Spinal cord (tissue), 10 donors: ENCODE measurements around the gene GRAP2. TPM values are rescaled to one million over a fixed set of nuclear protein-coding genes. Genes with fewer than 3 reads are reported as not detected.

ENCODE experiments used
- DNase-seq, 6 donors: peaks; one replicate each; pipeline versions ENCODE4 v3.0.0 to v3.0.0-alpha.2; 2013 to 2015; ENCODE audit warnings: low spot score in 6 of 6, low read depth in 4 of 6
- H3K27ac ChIP-seq: one replicate; pipeline ENCODE4 v1.5.1; 2013; ENCODE audit warnings: low read depth, low read length, control low read depth
- H3K27me3 ChIP-seq: one replicate; pipeline ENCODE4 v1.6.1; 2013; ENCODE audit warnings: low read length; ENCODE audit not compliant: control insufficient read depth, insufficient read depth
- H3K36me3 ChIP-seq: one replicate; pipeline ENCODE4 v1.6.1; 2013; ENCODE audit warnings: low read length; ENCODE audit not compliant: control insufficient read depth, insufficient read depth
- H3K4me1 ChIP-seq: one replicate; pipeline ENCODE4 v1.6.1; 2013; ENCODE audit warnings: low read length; ENCODE audit not compliant: control insufficient read depth, insufficient read depth
- H3K4me3 ChIP-seq: one replicate; pipeline ENCODE4 v1.5.1; 2013; ENCODE audit warnings: low read depth, low read length, control low read depth
- H3K9me3 ChIP-seq: one replicate; pipeline ENCODE4 v1.6.1; 2013; ENCODE audit warnings: low read length; ENCODE audit not compliant: control insufficient read depth, insufficient read depth
- WGBS: methylation state at CpG from one replicate; pipeline ENCODE4 v1.1.5; 2013; ENCODE audit warnings: missing lambda C conversion rate; ENCODE audit not compliant: insufficient coverage; 5-methylcytosine and 5-hydroxymethylcytosine counted together
- polyA plus RNA-seq, 2 donors: library from polyadenylated mRNA; unstranded; fragments of 120-200 nt; gene quantifications; one replicate each; pipeline ENCODE4 v1.2.1, GENCODE V29; 2013; ENCODE audit not compliant: insufficient read length in 2 of 2
- total RNA-seq, 2 donors: library from RNA; depleted of rRNA in 1 of 2; stranded (reverse); fragments of 120-200 nt in 1 of 2; fragments of >200 nt in 1 of 2; gene quantifications; one replicate each; pipeline versions ENCODE4 v1.2.3 to v1.2.4, GENCODE V29; 2013 to 2014
- donor health status: healthy.

Gene GRAP2
- total and polyA plus RNA-seq, 4 donors: 0.48 to 1.8 (median 0.73) TPM

- no peak overlapping the region for H3K27ac ChIP-seq
- H3K9me3 ChIP-seq: no peaks in the 10 kb centered on the region
- H3K4me3 ChIP-seq: no peak overlapping the region
- H3K27me3 ChIP-seq: no peaks in the 10 kb centered on the region
- no peaks in the 10 kb centered on the region for H3K36me3 ChIP-seq
- H3K4me1 ChIP-seq: peaks cover 38% of the 10 kb centered on the region
- WGBS: 45% methylated on average over 5 of the region's 5 CpGs
- DNase-seq: peak in 1 of 6 donors; percentile 12
Measured at GRCh38 chr22:39972641-39973040, 71.8 kb downstream of the GRAP2 start.

GRCh38 chr22:39973656-39974055, 72.8 kb downstream of the GRAP2 start:
- Histone ChIP-seq H3K4me1 (peaks cover 28% of the 10 kb centered on the region), H3K27me3 (no peaks in the 10 kb centered on the region), H3K4me3 (no peak overlapping the region), H3K27ac (no peak overlapping the region), H3K9me3 (no peaks in the 10 kb centered on the region), H3K36me3 (no peaks in the 10 kb centered on the region)
- WGBS: 66% methylated on average over 5 of the region's 5 CpGs
- DNase-seq: no peak

- WGBS: 90% methylated on average over 2 of the region's 5 CpGs
- Histone ChIP-seq H3K9me3 (no peaks in the 10 kb centered on the region), H3K36me3 (no peaks in the 10 kb centered on the region), H3K4me1 (peaks cover 25% of the 10 kb centered on the region), H3K27me3 (no peaks in the 10 kb centered on the region), H3K4me3 (no peak overlapping the region), H3K27ac (no peak overlapping the region)
- DNase-seq: no peak
Measured at GRCh38 chr22:39974065-39974464, 73.2 kb downstream of the GRAP2 start.

- no peak for DNase-seq
- Histone ChIP-seq H3K4me3 (no peak overlapping the region), H3K36me3 (no peaks in the 10 kb centered on the region), H3K27ac (no peak overlapping the region), H3K9me3 (no peaks in the 10 kb centered on the region), H3K27me3 (no peaks in the 10 kb centered on the region), H3K4me1 (no peaks in the 10 kb centered on the region)
- no CpG with 5 or more reads among the region's 6 CpGs for WGBS
Measured at GRCh38 chr22:39979048-39979447, 78.2 kb downstream of the GRAP2 start.

GRCh38 chr22:39979458-39979857, 78.6 kb downstream of the GRAP2 start:
- no peaks in the 10 kb centered on the region for H3K27me3 ChIP-seq
- H3K36me3 ChIP-seq: no peaks in the 10 kb centered on the region
- H3K9me3 ChIP-seq: no peaks in the 10 kb centered on the region
- WGBS: 94% methylated on average over 5 of the region's 5 CpGs
- no peak overlapping the region for H3K27ac ChIP-seq
- no peak overlapping the region for H3K4me3 ChIP-seq
- DNase-seq: no peak
- no peaks in the 10 kb centered on the region for H3K4me1 ChIP-seq

GRCh38 chr22:39980596-39980995, 79.7 kb downstream of the GRAP2 start:
- DNase-seq: no peak
- 76% methylated on average over 3 of the region's 6 CpGs for WGBS
- Histone ChIP-seq H3K9me3 (no peaks in the 10 kb centered on the region), H3K27ac (no peak overlapping the region), H3K27me3 (no peaks in the 10 kb centered on the region), H3K4me3 (no peak overlapping the region), H3K4me1 (no peaks in the 10 kb centered on the region), H3K36me3 (no peaks in the 10 kb centered on the region)

GRCh38 chr22:39983346-39983745, 82.5 kb downstream of the GRAP2 start:
- Histone ChIP-seq H3K4me3 (no peak overlapping the region), H3K27ac (no peak overlapping the region), H3K4me1 (no peaks in the 10 kb centered on the region), H3K9me3 (no peaks in the 10 kb centered on the region), H3K27me3 (no peaks in the 10 kb centered on the region), H3K36me3 (no peaks in the 10 kb centered on the region)
- DNase-seq: no peak
- 96% methylated on average over 4 of the region's 4 CpGs for WGBS

- DNase-seq: no peak
- WGBS: 42% methylated on average over 2 of the region's 2 CpGs
- Histone ChIP-seq H3K36me3 (no peaks in the 10 kb centered on the region), H3K4me1 (no peaks in the 10 kb centered on the region), H3K27ac (no peak overlapping the region), H3K4me3 (no peak overlapping the region), H3K27me3 (no peaks in the 10 kb centered on the region), H3K9me3 (no peaks in the 10 kb centered on the region)
Measured at GRCh38 chr22:39984006-39984405, 83.1 kb downstream of the GRAP2 start.

- WGBS: 100% methylated on average over 2 of the region's 2 CpGs
- Histone ChIP-seq H3K4me1 (no peaks in the 10 kb centered on the region), H3K27me3 (no peaks in the 10 kb centered on the region)
Measured at GRCh38 chr22:39984746-39985145, 83.9 kb downstream of the GRAP2 start.

GRCh38 chr22:39985383-39986035, 84.6 kb downstream of the GRAP2 start:
- 93% methylated on average over 7 of the region's 7 CpGs for WGBS

More at GRCh38 chr22:39984746-39985145, 83.9 kb downstream of the GRAP2 start:
- H3K36me3 ChIP-seq: no peaks in the 10 kb centered on the region
- no peak for DNase-seq
- no peak overlapping the region for H3K27ac ChIP-seq
- H3K4me3 ChIP-seq: no peak overlapping the region
- H3K9me3 ChIP-seq: no peaks in the 10 kb centered on the region

More at GRCh38 chr22:39985383-39986035, 84.6 kb downstream of the GRAP2 start:
- Histone ChIP-seq H3K9me3 (no peaks in the 10 kb centered on the region), H3K4me3 (no peak overlapping the region), H3K27ac (no peak overlapping the region), H3K27me3 (no peaks in the 10 kb centered on the region), H3K4me1 (no peaks in the 10 kb centered on the region), H3K36me3 (no peaks in the 10 kb centered on the region)
- DNase-seq: no peak
